ENCODE results near the gene PRELP.

DNA sequence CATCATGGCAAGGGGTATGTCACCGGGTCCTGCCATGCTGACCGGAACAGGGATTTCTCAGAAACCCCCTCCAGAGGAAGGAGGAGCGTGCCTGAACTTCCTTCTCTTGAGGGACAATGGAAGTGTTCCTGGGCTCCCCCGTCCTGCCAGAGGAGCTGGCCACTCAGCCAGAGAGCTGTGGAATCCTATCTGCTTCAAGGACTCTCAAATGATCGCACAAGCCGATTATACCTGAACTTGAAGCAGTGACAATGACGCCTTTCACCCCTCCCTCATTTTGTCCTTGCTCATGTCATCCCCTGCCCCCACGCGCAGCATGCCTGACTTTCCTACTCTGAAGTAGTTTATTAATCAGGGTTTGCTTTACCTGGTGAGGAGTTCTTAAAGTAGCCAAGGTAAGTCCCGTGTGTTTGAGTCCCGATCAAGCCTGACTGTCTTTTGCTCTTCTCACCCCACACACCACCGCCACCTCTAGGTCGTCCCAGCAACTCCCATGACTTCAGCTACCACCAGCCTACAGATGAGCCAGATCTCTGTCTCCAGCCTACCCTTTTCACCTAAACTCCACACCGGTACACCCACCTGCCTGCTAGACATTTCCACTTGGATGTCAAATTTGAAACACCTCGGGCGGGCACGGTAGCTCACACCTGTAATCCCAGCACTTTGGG, 25.0 kb upstream of the PRELP start:
- TF ChIP-seq CTBP1 (IDR thresholded peaks at IDR 0.05; ENCODE audit: borderline replicate concordance) (no peak), FOXM1 (IDR thresholded peaks at IDR 0.05; ENCODE audit: borderline replicate concordance) (no peak), FOXK2 (IDR thresholded peaks at IDR 0.05) (no peak), TARDBP (IDR thresholded peaks at IDR 0.05) (no peak), NFRKB (IDR thresholded peaks at IDR 0.05) (no peak), ELF4 (IDR thresholded peaks at IDR 0.05) (no peak), LEF1 (IDR thresholded peaks at IDR 0.05; ENCODE audit: borderline replicate concordance) (no peak), FOXA1 (IDR thresholded peaks at IDR 0.05) (no peak), L3MBTL2 (conservative IDR thresholded peaks at IDR 0.05) (no peak), BHLHE40 (IDR thresholded peaks at IDR 0.05; ENCODE audit: borderline replicate concordance) (no peak), SP1 (IDR thresholded peaks at IDR 0.05) (no peak)
- TF ChIP-seq, protein P1, sequence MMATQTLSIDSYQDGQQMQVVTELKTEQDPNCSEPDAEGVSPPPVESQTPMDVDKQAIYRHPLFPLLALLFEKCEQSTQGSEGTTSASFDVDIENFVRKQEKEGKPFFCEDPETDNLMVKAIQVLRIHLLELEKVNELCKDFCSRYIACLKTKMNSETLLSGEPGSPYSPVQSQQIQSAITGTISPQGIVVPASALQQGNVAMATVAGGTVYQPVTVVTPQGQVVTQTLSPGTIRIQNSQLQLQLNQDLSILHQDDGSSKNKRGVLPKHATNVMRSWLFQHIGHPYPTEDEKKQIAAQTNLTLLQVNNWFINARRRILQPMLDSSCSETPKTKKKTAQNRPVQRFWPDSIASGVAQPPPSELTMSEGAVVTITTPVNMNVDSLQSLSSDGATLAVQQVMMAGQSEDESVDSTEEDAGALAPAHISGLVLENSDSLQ (IDR thresholded peaks at IDR 0.05): no peak

Data from HEK293T (cell line).